Endothelial cell of umbilical vein (primary cell): ENCODE data around the gene HSD17B4.
"Not testable (repeated sequence)": the region's sequence is repeated elsewhere in the genome, so short reads cannot be mapped to it uniquely, and the experiment has no call there.

Experiments
- CTCF ChIP-seq, 2 donors: IDR thresholded peaks; 1 replicate in 1 of 2; 2 replicates in 1 of 2; pipeline ENCODE4 v1.5.1; 2011; ENCODE audit warnings: low read length in 2 of 2, mild to moderate bottlenecking in 2 of 2, moderate library complexity in 2 of 2, control low read depth in 1 of 2, inconsistent platforms in 1 of 2, low read depth in 1 of 2; ENCODE audit not compliant: insufficient read depth in 1 of 2; ENCODE audit errors: extremely low read depth in 1 of 2
- EZH2 ChIP-seq: IDR thresholded peaks from 2 replicates; pipeline ENCODE4 v1.6.1; 2012; ENCODE audit warnings: borderline replicate concordance, low read depth, mild to moderate bottlenecking, moderate library complexity, low read length, inconsistent platforms; ENCODE audit not compliant: severe bottlenecking
- FOS ChIP-seq: IDR thresholded peaks from 2 replicates; pipeline ENCODE4 v1.6.1; 2011; ENCODE audit warnings: mild to moderate bottlenecking, low read length, moderate library complexity, borderline replicate concordance; ENCODE audit not compliant: insufficient read depth
- GATA2 ChIP-seq: IDR thresholded peaks from 2 replicates; pipeline ENCODE4 v1.7.0; 2011; ENCODE audit warnings: low read depth, mild to moderate bottlenecking, moderate library complexity, mixed read lengths, low read length; ENCODE audit not compliant: insufficient read length, insufficient read depth
- MYC ChIP-seq: IDR thresholded peaks from one replicate; pipeline ENCODE4 v1.6.1; 2011; ENCODE audit warnings: mild to moderate bottlenecking, low read depth, low read length
- POLR2A ChIP-seq: IDR thresholded peaks from 2 replicates; pipeline ENCODE4 v1.6.1; 2012; ENCODE audit warnings: low read depth, mild to moderate bottlenecking, control low read depth, low read length
- POLR2AphosphoS5 ChIP-seq: IDR thresholded peaks from 2 replicates; pipeline ENCODE4 v1.6.1; 2012; ENCODE audit warnings: low read depth, mild to moderate bottlenecking, control low read depth, low read length, moderate library complexity; ENCODE audit not compliant: insufficient read depth

GRCh38 chr5:119432674-119433237 lies 19.5 kb upstream of the HSD17B4 start:
- not testable (repeated sequence) for TF ChIP-seq CTCF (IDR thresholded peaks at IDR 0.05; ENCODE audit: extremely low read depth in 1 of 2, insufficient read depth in 1 of 2, low read depth in 1 of 2, low read length in 2 of 2); POLR2A; EZH2; POLR2AphosphoS5; GATA2; MYC; FOS
